B cell (primary cell): ENCODE data around the gene LONRF2. TPM values are rescaled to one million over a fixed set of nuclear protein-coding genes. Genes with fewer than 3 reads are reported as not detected.

Experiments used
- ATAC-seq: fragments of 200-7000 bp; cut with Tn5 transposase; one replicate; pipeline ENCODE4 v1.10.0; 2021; ENCODE audit warnings: low read depth, mild to moderate bottlenecking, moderate number of reproducible peaks, moderate library complexity
- CTCF ChIA-PET: fragments of 350-600 bp; sonication (Branson Sonifier 250); formaldehyde crosslinking; loops from one replicate; lab custom pipeline; 2021; ENCODE audit warnings: antibody characterized with exemption, inconsistent platforms; lab: Charles Lee
- POLR2A ChIA-PET: fragments of 350-600 bp; sonication (Branson Sonifier 250); formaldehyde crosslinking; loops from one replicate; lab custom pipeline; 2021; ENCODE audit warnings: antibody characterized with exemption; lab: Charles Lee
- DNase-seq: peaks from one replicate; pipeline ENCODE4 v3.0.0; 2013
- H2AFZ ChIP-seq: 2 replicates; pipeline ENCODE4 v1.6.1; 2012; ENCODE audit warnings: mild to moderate bottlenecking, low read depth, low read length; ENCODE audit not compliant: insufficient read depth, poor library complexity, severe bottlenecking
- H3K27ac ChIP-seq, 2 donors: 1 replicate in 1 of 2; 2 replicates in 1 of 2; pipeline ENCODE4 v1.5.1; 2012 to 2013; ENCODE audit warnings: low read length in 2 of 2, mild to moderate bottlenecking in 2 of 2, moderate library complexity in 1 of 2
- H3K27me3 ChIP-seq, 4 experiments: fragments of 200-600 bp in 1 of 4; sonication (generic) in 1 of 4; replicated peaks in 1 of 4; 1 replicate in 2 of 4; 2 replicates in 2 of 4; pipeline versions ENCODE4 v1.6.1 to v1.7.0; 2013 to 2016; ENCODE audit warnings: low read length in 3 of 4, mild to moderate bottlenecking in 2 of 4, mixed read lengths in 1 of 4, moderate library complexity in 1 of 4; ENCODE audit not compliant: insufficient read depth in 4 of 4, control insufficient read depth in 3 of 4; ENCODE audit errors: control extremely low read depth in 1 of 4
- H3K36me3 ChIP-seq, 2 experiments: replicated peaks in 1 of 2; 1 replicate in 1 of 2; 2 replicates in 1 of 2; pipeline versions ENCODE4 v1.6.1 to v1.7.1; 2013; ENCODE audit warnings: low read length in 1 of 2; ENCODE audit not compliant: insufficient read depth in 2 of 2, control insufficient read depth in 1 of 2; ENCODE audit errors: control extremely low read depth in 1 of 2, extremely low read depth in 1 of 2
- H3K4me1 ChIP-seq, 2 donors: fragments of 200-600 bp in 1 of 2; sonication (generic) in 1 of 2; 1 replicate in 1 of 2; 2 replicates in 1 of 2; pipeline versions ENCODE4 v1.5.1 to v1.6.1; 2013 to 2017; ENCODE audit warnings: low read length in 2 of 2; ENCODE audit not compliant: control insufficient read depth in 2 of 2, insufficient read depth in 2 of 2
- H3K4me2 ChIP-seq: replicated peaks from 2 replicates; pipeline ENCODE3; 2012; ENCODE audit warnings: mild to moderate bottlenecking, low read depth, low read length; ENCODE audit not compliant: poor library complexity, severe bottlenecking
- H3K4me3 ChIP-seq, 5 experiments: fragments of 200-600 bp in 1 of 5; sonication (generic) in 1 of 5; 1 replicate in 3 of 5; 2 replicates in 2 of 5; pipeline versions ENCODE4 v1.5.1 to v1.7.0; 2011 to 2016; ENCODE audit warnings: low read length in 4 of 5, mild to moderate bottlenecking in 4 of 5, low read depth in 2 of 5, control low read depth in 1 of 5, moderate library complexity in 1 of 5; ENCODE audit not compliant: insufficient read depth in 1 of 5; ENCODE audit errors: control extremely low read depth in 1 of 5, extremely low read depth in 1 of 5
- H3K79me2 ChIP-seq: fragments of 200-600 bp; sonication (generic); one replicate; pipeline ENCODE4 v1.6.0; 2016; ENCODE audit warnings: low read length; ENCODE audit not compliant: control insufficient read depth, insufficient read depth
- H3K9ac ChIP-seq: fragments of 200-600 bp; sonication (generic); 2 replicates; pipeline ENCODE4 v1.6.1; 2017; ENCODE audit warnings: mild to moderate bottlenecking, low read length, moderate library complexity
- H3K9me3 ChIP-seq, 3 donors: one replicate each; pipeline versions ENCODE4 v1.6.1 to v1.7.1; 2013; ENCODE audit warnings: low read length in 2 of 3; ENCODE audit not compliant: control insufficient read depth in 2 of 3, insufficient read depth in 1 of 3; ENCODE audit errors: control extremely low read depth in 1 of 3
- H4K20me1 ChIP-seq: 2 replicates; pipeline ENCODE4 v1.6.0; 2012; ENCODE audit warnings: mild to moderate bottlenecking, low read length; ENCODE audit not compliant: insufficient read depth, control insufficient read depth, poor library complexity, severe bottlenecking
- H3K27ac Mint-ChIP-seq: one replicate; pipeline ENCODE4 v1.8.0; 2021; ENCODE audit warnings: mixed read lengths
- H3K27me3 Mint-ChIP-seq: one replicate; pipeline ENCODE4 v1.8.0; 2021; ENCODE audit warnings: mixed read lengths
- H3K4me1 Mint-ChIP-seq: one replicate; pipeline ENCODE4 v1.8.0; 2021; ENCODE audit warnings: mixed read lengths
- H3K4me3 Mint-ChIP-seq: one replicate; pipeline ENCODE4 v1.8.0; 2021; ENCODE audit warnings: mixed read lengths
- H3K9me3 Mint-ChIP-seq: one replicate; pipeline ENCODE4 v1.8.0; 2022; ENCODE audit warnings: mixed read lengths; ENCODE audit not compliant: insufficient read depth
- EZH2 ChIP-seq: IDR thresholded peaks from 2 replicates; pipeline ENCODE4 v1.6.1; 2012; ENCODE audit warnings: borderline replicate concordance, low read depth, mild to moderate bottlenecking, moderate library complexity, low read length; ENCODE audit not compliant: insufficient read depth, poor library complexity, severe bottlenecking
- WGBS: methylation state at CpG from one replicate; pipeline ENCODE4 v1.1.5; 2013; ENCODE audit warnings: missing lambda C conversion rate; ENCODE audit not compliant: insufficient coverage; 5-methylcytosine and 5-hydroxymethylcytosine counted together
- intact Hi-C: fragments of 100-400 bp; cut with micrococcal nuclease; formaldehyde crosslinking; loops from one replicate; pipeline ENCODE4 v1.10.0; 2022
- polyA plus RNA-seq: library from polyadenylated mRNA; depleted of rRNA; stranded (reverse); fragments of >200 nt; gene quantifications from 2 replicates; pipeline ENCODE4 v1.2.3, GENCODE V29; 2012
- total RNA-seq, 2 donors: library from RNA; stranded (reverse); fragments of 120-200 nt in 1 of 2; gene quantifications; 1 replicate in 1 of 2; 2 replicates in 1 of 2; pipeline versions ENCODE4 v1.2.3 to v1.2.4, GENCODE V29; 2013 to 2022
- TF ChIP-seq, protein P1 (sequence below): fragments of 200-600 bp; IDR thresholded peaks from one replicate; pipeline ENCODE4 v1.8.0; 2022; ENCODE audit warnings: antibody characterized with exemption, mild to moderate bottlenecking

Gene LONRF2
- total and polyA plus RNA-seq, 2 donors (not counting 1 experiment from before 2014, with no cell fraction given), result 0.32 TPM; not detected in 1

- H3K27ac ChIP-seq, result no peak overlapping the region
- H3K4me1 Mint-ChIP-seq, result no peaks in the 10 kb centered on the region
- no peaks in the 10 kb centered on the region for H3K36me3 ChIP-seq
- 76% methylated on average over 2 of the region's 4 CpGs for WGBS
- intact Hi-C loops, result no loop called here
- POLR2A ChIA-PET, result no interaction called here
- peaks cover 0 to 7% (median 3%) of the 10 kb centered on the region in 4 experiments for H3K27me3 ChIP-seq
- no peaks in the 10 kb centered on the region for H4K20me1 ChIP-seq
- H2AFZ ChIP-seq, result no peak overlapping the region
- no peaks in the 10 kb centered on the region for H3K9me3 ChIP-seq
- no peaks in the 10 kb centered on the region for H3K79me2 ChIP-seq
- H3K4me3 ChIP-seq, result no peak overlapping the region
- no peak overlapping the region for H3K27ac Mint-ChIP-seq
- no peaks in the 10 kb centered on the region for H3K9me3 Mint-ChIP-seq
- CTCF ChIA-PET, result no interaction called here
- no peak for TF ChIP-seq EZH2
- TF ChIP-seq, protein P1, sequence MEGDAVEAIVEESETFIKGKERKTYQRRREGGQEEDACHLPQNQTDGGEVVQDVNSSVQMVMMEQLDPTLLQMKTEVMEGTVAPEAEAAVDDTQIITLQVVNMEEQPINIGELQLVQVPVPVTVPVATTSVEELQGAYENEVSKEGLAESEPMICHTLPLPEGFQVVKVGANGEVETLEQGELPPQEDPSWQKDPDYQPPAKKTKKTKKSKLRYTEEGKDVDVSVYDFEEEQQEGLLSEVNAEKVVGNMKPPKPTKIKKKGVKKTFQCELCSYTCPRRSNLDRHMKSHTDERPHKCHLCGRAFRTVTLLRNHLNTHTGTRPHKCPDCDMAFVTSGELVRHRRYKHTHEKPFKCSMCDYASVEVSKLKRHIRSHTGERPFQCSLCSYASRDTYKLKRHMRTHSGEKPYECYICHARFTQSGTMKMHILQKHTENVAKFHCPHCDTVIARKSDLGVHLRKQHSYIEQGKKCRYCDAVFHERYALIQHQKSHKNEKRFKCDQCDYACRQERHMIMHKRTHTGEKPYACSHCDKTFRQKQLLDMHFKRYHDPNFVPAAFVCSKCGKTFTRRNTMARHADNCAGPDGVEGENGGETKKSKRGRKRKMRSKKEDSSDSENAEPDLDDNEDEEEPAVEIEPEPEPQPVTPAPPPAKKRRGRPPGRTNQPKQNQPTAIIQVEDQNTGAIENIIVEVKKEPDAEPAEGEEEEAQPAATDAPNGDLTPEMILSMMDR, result no peak
- H3K4me2 ChIP-seq, result no peak overlapping the region
- no peak for DNase-seq
- H3K4me3 Mint-ChIP-seq, result no peak overlapping the region
- H3K27me3 Mint-ChIP-seq, result peaks cover 48% of the 10 kb centered on the region
- no peak for ATAC-seq
- no peak overlapping the region for H3K9ac ChIP-seq
- no peaks in the 10 kb centered on the region for H3K4me1 ChIP-seq
These were observed 12.2 kb downstream of the LONRF2 start for GRCh38 chr2:100309973-100310719.

- intact Hi-C loops, result no loop called here
- DNase-seq (no peak), ATAC-seq (no peak)
- CTCF ChIA-PET, result interaction anchor here (1.2 kb wide), 1 partner anchor 72 kb away, joined by 4 read pairs; no protein-coding TSS in a partner anchor
- WGBS, result no CpG with 5 or more reads among the region's 3 CpGs
- no peak overlapping the region for H2AFZ ChIP-seq
- peaks cover 0 to 5% (median 0%) of the 10 kb centered on the region in 3 donors for H3K9me3 ChIP-seq
- TF ChIP-seq, protein P1, result no peak
- no peak for TF ChIP-seq EZH2
- no peaks in the 10 kb centered on the region for H3K36me3 ChIP-seq
- H3K27me3 Mint-ChIP-seq, result peaks cover 43% of the 10 kb centered on the region
- H3K79me2 ChIP-seq, result no peaks in the 10 kb centered on the region
- no peak overlapping the region for H3K27ac ChIP-seq
- H3K27me3 ChIP-seq, result peaks cover 0 to 7% (median 3%) of the 10 kb centered on the region in 4 experiments
- no peak overlapping the region for H3K4me2 ChIP-seq
- H3K4me1 Mint-ChIP-seq, result no peaks in the 10 kb centered on the region
- no peaks in the 10 kb centered on the region for H3K9me3 Mint-ChIP-seq
- no peak overlapping the region for H3K9ac ChIP-seq
- POLR2A ChIA-PET, result no interaction called here
- no peak overlapping the region for H3K4me3 ChIP-seq
- H3K27ac Mint-ChIP-seq, result no peak overlapping the region
- H3K4me3 Mint-ChIP-seq, result no peak overlapping the region
- no peaks in the 10 kb centered on the region for H3K4me1 ChIP-seq
- no peaks in the 10 kb centered on the region for H4K20me1 ChIP-seq
These were observed 13.0 kb downstream of the LONRF2 start for GRCh38 chr2:100309311-100309710.
